PFSK-1 (cell line): ENCODE data around the gene MAP3K3.

Source experiments
- FOXP2 ChIP-seq: optimal IDR thresholded peaks from 2 replicates; pipeline ENCODE3; 2011; ENCODE audit warnings: borderline replicate concordance, control low read depth, inconsistent platforms; ENCODE audit not compliant: insufficient read depth; ENCODE audit errors: extremely low read length, extremely low read depth
- POLR2AphosphoS5 ChIP-seq: IDR thresholded peaks from 2 replicates; pipeline ENCODE4 v1.6.1; 2012; ENCODE audit warnings: low read depth, mild to moderate bottlenecking, control low read depth, low read length, moderate library complexity
- REST ChIP-seq, 2 experiments: IDR thresholded peaks; 2 replicates each; pipeline versions ENCODE4 v1.6.1 to v1.8.0; 2011 to 2012; ENCODE audit warnings: low read depth in 2 of 2, low read length in 2 of 2, control low read depth in 1 of 2, inconsistent platforms in 1 of 2, mild to moderate bottlenecking in 1 of 2, moderate library complexity in 1 of 2; ENCODE audit not compliant: insufficient read depth in 1 of 2
- SIN3A ChIP-seq: IDR thresholded peaks from 2 replicates; pipeline ENCODE4 v1.6.1; 2012; ENCODE audit warnings: mild to moderate bottlenecking, low read length, moderate library complexity, borderline replicate concordance; ENCODE audit not compliant: insufficient read depth
- TAF1 ChIP-seq: IDR thresholded peaks from 2 replicates; pipeline ENCODE4 v1.6.1; 2012; ENCODE audit warnings: low read length, control low read depth, borderline replicate concordance; ENCODE audit not compliant: insufficient read depth

Gene MAP3K3

DNA sequence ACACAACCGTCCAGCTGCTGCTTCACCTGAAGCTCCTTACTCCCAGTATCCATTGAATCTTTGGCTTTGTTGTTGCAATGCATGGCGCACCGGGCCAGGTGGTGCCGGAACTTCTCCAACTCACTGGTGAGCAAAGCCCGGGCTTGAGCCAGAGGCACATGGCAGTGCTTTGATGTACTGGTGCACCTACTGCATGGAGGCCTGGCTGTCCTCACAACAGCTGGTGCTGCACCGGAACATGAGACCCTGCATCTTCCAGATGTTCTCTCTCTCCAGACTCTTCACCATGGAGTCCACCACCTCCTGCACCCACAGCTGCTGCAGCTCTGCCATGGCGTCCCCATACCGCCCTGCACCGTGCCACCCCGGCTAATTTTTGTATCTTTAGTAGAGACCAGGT lies 11.4 kb upstream of the MAP3K3 start:
- TF ChIP-seq FOXP2 (no peak), TAF1 (no peak), SIN3A (no peak), REST (IDR thresholded peaks at IDR 0.05; ENCODE audit: insufficient read depth in 1 of 2, low read depth in 2 of 2, low read length in 2 of 2) (no peak), POLR2AphosphoS5 (no peak)

DNA sequence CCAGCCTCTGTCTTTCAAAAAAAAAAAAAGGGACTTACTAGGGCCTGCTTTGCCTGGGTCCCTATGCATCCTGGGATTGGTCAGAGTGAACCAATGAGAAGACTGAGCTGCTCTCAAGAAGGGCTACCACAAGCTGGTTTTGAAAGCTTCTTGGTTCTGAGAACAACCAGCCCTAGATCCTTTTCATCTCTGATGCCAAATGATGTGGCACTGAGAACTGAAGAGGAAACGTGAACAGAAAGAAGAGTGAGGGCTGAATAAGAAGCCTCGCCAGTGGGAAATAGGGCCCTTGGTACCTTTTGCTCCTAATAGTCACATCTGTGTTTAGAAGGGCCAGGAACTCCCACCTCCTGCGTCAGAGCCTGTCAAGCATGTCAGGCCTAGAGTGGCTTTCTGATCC lies 10.9 kb upstream of the MAP3K3 start:
- TF ChIP-seq POLR2AphosphoS5 (no peak), FOXP2 (no peak), REST (IDR thresholded peaks at IDR 0.05; ENCODE audit: insufficient read depth in 1 of 2, low read depth in 2 of 2, low read length in 2 of 2) (no peak), SIN3A (no peak), TAF1 (no peak)

DNA sequence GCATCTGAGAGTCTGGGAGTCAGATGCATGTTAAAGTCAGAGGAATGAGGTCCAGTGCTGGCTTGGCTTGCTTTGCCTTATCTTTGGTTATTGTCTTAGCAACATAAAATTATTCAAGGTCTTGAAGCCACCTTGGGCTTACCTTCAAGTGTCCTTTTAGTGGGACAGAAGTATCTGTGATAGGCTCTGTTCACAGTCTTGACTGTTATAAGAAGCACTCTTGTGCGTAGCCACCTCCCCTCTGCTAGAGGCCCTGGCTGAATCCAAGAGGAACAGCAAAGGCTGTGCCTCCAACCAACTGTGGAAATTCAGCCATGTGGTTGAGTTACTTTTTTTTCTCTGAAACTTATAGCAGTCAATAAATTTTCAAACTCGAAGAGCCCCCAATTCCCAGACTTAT lies 8.6 kb upstream of the MAP3K3 start:
- no peak for TF ChIP-seq TAF1
- TF ChIP-seq POLR2AphosphoS5, result no peak
- no peak for TF ChIP-seq REST (IDR thresholded peaks at IDR 0.05; ENCODE audit: insufficient read depth in 1 of 2, low read depth in 2 of 2, low read length in 2 of 2)
- no peak for TF ChIP-seq SIN3A
- no peak for TF ChIP-seq FOXP2

GRCh38 chr17:63621229-63621683 lies 961 bp upstream of the MAP3K3 start:
- no peak for TF ChIP-seq SIN3A
- no peak for TF ChIP-seq TAF1
- TF ChIP-seq FOXP2, result no peak
- TF ChIP-seq REST (IDR thresholded peaks at IDR 0.05; ENCODE audit: insufficient read depth in 1 of 2, low read depth in 2 of 2, low read length in 2 of 2), result no peak
- TF ChIP-seq POLR2AphosphoS5, result no peak
